ENCODE results near the gene CPHXL. TPM values are rescaled to one million over a fixed set of nuclear protein-coding genes. Genes with fewer than 3 reads are reported as not detected.

CPHXL gene
- total RNA-seq, 1 experiment from 2014 or later, result not detected

GRCh38 chr16:75710344-75710743, 15.9 kb downstream of the CPHXL start:
- no peak overlapping the region for H3K27ac Mint-ChIP-seq
- H3K4me1 ChIP-seq (ENCODE audit: insufficient read depth, low read length), result no peaks in the 10 kb centered on the region
- H3K79me1 ChIP-seq (ENCODE audit: insufficient read depth, low read depth, low read length, poor library complexity, severe bottlenecking), result no peaks in the 10 kb centered on the region
- no peak overlapping the region for H3K27ac ChIP-seq (ENCODE audit: insufficient read length, low read depth, low read length)
- no peak overlapping the region for H4K8ac ChIP-seq (replicated peaks; ENCODE audit: insufficient read length, low read depth, low read length)
- no peak overlapping the region for H3K4me2 ChIP-seq (ENCODE audit: insufficient read depth, insufficient read length, low read length)
- no peak overlapping the region for H3K14ac ChIP-seq (ENCODE audit: insufficient read depth, low read length)
- no peak overlapping the region for H4K91ac ChIP-seq (ENCODE audit: insufficient read length, low read depth, low read length)
- no peak overlapping the region for H2BK12ac ChIP-seq (ENCODE audit: insufficient read length, low read depth, low read length)
- no peak overlapping the region for H3K23ac ChIP-seq (ENCODE audit: insufficient read length, low read depth, low read length)
- no peak overlapping the region for H2AFZ ChIP-seq (ENCODE audit: low read length)
- H3K9me3 ChIP-seq (ENCODE audit: control insufficient read depth, low read depth, low read length), result peaks cover 26% of the 10 kb centered on the region
- H2BK120ac ChIP-seq (ENCODE audit: low read depth, low read length, poor library complexity, severe bottlenecking), result no peak overlapping the region
- no peak overlapping the region for H3K9ac ChIP-seq (ENCODE audit: extremely low read depth, insufficient read length, low read length)
- H3K27me3 ChIP-seq (ENCODE audit: insufficient read depth, low read length), result no peaks in the 10 kb centered on the region
- H3K9me3 Mint-ChIP-seq, result peaks cover 38 to 50% of the 10 kb centered on the region in 2 experiments
- no CpG with 5 or more reads among the region's 2 CpGs for WGBS (ENCODE audit: extremely low coverage, insufficient read length, low lambda C conversion rate)
- no peaks in the 10 kb centered on the region for H3K79me2 ChIP-seq (ENCODE audit: insufficient read depth, low read length)
- TF ChIP-seq, protein P1, sequence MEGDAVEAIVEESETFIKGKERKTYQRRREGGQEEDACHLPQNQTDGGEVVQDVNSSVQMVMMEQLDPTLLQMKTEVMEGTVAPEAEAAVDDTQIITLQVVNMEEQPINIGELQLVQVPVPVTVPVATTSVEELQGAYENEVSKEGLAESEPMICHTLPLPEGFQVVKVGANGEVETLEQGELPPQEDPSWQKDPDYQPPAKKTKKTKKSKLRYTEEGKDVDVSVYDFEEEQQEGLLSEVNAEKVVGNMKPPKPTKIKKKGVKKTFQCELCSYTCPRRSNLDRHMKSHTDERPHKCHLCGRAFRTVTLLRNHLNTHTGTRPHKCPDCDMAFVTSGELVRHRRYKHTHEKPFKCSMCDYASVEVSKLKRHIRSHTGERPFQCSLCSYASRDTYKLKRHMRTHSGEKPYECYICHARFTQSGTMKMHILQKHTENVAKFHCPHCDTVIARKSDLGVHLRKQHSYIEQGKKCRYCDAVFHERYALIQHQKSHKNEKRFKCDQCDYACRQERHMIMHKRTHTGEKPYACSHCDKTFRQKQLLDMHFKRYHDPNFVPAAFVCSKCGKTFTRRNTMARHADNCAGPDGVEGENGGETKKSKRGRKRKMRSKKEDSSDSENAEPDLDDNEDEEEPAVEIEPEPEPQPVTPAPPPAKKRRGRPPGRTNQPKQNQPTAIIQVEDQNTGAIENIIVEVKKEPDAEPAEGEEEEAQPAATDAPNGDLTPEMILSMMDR (conservative IDR thresholded peaks at IDR 0.05), result no peak
- H4K20me1 ChIP-seq (ENCODE audit: control insufficient read depth, insufficient read depth, insufficient read length), result no peaks in the 10 kb centered on the region
- no peak overlapping the region for H3T11ph ChIP-seq (ENCODE audit: low read length)
- DNase-seq, result no peak
- H2BK5ac ChIP-seq (ENCODE audit: insufficient read length, low read length), result no peak overlapping the region
- H2BK20ac ChIP-seq (ENCODE audit: low read depth, low read length, poor library complexity, severe bottlenecking), result no peak overlapping the region
- no peak overlapping the region for H2AK5ac ChIP-seq (ENCODE audit: insufficient read length, low read length)
- H3K56ac ChIP-seq (ENCODE audit: insufficient read length, low read depth, low read length), result no peak overlapping the region
- H3K27me3 Mint-ChIP-seq (ENCODE audit: low read depth), result peaks cover under 1% of the 10 kb centered on the region
- no peak overlapping the region for H3K4ac ChIP-seq (ENCODE audit: low read depth, low read length)
- H3K4me1 Mint-ChIP-seq, result peaks cover 5 to 8% of the 10 kb centered on the region in 2 experiments
- no peak overlapping the region for H3K4me3 Mint-ChIP-seq
- H3K23me2 ChIP-seq (ENCODE audit: insufficient read length, low read depth, low read length, poor library complexity, severe bottlenecking), result no peaks in the 10 kb centered on the region
- H3K36me3 Mint-ChIP-seq (ENCODE audit: insufficient read depth in 1 of 3, low read depth in 3 of 3), result peaks cover 2 to 14% (median 9%) of the 10 kb centered on the region in 3 experiments; a peak in 5 of 7 replicates
- no peak overlapping the region for H3K18ac ChIP-seq (ENCODE audit: insufficient read length, low read depth, low read length)
- no peak overlapping the region for H4K5ac ChIP-seq (ENCODE audit: insufficient read length, low read depth, low read length)
- no peak overlapping the region for H2BK15ac ChIP-seq (ENCODE audit: low read depth, low read length)

Data from H9 (cell line).